K562 (cell line): Measurements from ENCODE around the gene RNF167. TPM values are rescaled to one million over a fixed set of nuclear protein-coding genes. Genes with fewer than 3 reads are reported as not detected.

Source experiments
- ATAC-seq: fragments of 200-7000 bp; cut with Tn5 transposase; 3 replicates; pipeline ENCODE4 v1.9.1; 2020; ENCODE audit warnings: moderate library complexity
- BruUV-seq: library from RNA; stranded (reverse); fragments of 400-500 nt; replicated peaks from 2 replicates; lab custom pipeline; 2021; lab: Mats Ljungman, UMichigan
- CTCF ChIA-PET: fragments of 300-600 bp; formaldehyde crosslinking; extraction: SDS; loops from one replicate; lab custom pipeline; 2021; ENCODE audit warnings: low intra/inter-chr PET ratio; lab: Yijun Ruan, JAX
- POLR2A ChIA-PET: fragments of 300-600, 350-650 bp; sonication (Branson Sonifier 250); formaldehyde crosslinking; extraction: SDS; loops from one replicate; lab custom pipeline; 2021; ENCODE audit warnings: antibody characterized with exemption, inconsistent platforms; lab: Yijun Ruan, JAX
- DNase-seq, 4 experiments: peaks; one replicate each; pipeline versions ENCODE4 v3.0.0 to v3.0.0-alpha.2; 2011 to 2018; ENCODE audit warnings: low spot score in 3 of 4, mixed read lengths in 3 of 4; ENCODE audit errors: extremely low read depth in 1 of 4
- FAIRE-seq: peaks from 2 replicates; lab custom pipeline; 2011; peaks lifted over from hg19 to GRCh38; lab: Jason Lieb, UNC
- H2AFZ ChIP-seq: 2 replicates; pipeline ENCODE4 v1.6.0; 2011; ENCODE audit warnings: low read depth, low read length, control low read depth, inconsistent platforms
- H3K27ac ChIP-seq: fragments of 200-600 bp; 3 replicates; pipeline ENCODE4 v1.8.0; 2011; ENCODE audit warnings: low read depth, mild to moderate bottlenecking, control low read depth, inconsistent platforms, low read length, moderate library complexity, mixed read lengths; ENCODE audit errors: extremely low read depth
- H3K27me3 ChIP-seq, 2 experiments: fragments of 300-600 bp in 1 of 2; 2 replicates in 1 of 2; 3 replicates in 1 of 2; pipeline versions ENCODE4 v1.6.0 to v1.8.0; 2011; ENCODE audit warnings: inconsistent platforms in 2 of 2, low read length in 2 of 2, mild to moderate bottlenecking in 1 of 2, mixed read lengths in 1 of 2, moderate library complexity in 1 of 2; ENCODE audit not compliant: control insufficient read depth in 2 of 2, insufficient read depth in 2 of 2
- H3K36me3 ChIP-seq: fragments of 300-600 bp; 3 replicates; pipeline ENCODE4 v1.8.0; 2011; ENCODE audit warnings: mild to moderate bottlenecking, low read length, inconsistent platforms; ENCODE audit not compliant: control insufficient read depth, insufficient read depth
- H3K4me1 ChIP-seq, 2 experiments: fragments of 200-600 bp in 1 of 2; replicated peaks in 1 of 2; 2 replicates in 1 of 2; 3 replicates in 1 of 2; pipeline versions ENCODE4 v1.5.1 to v1.8.0; 2011; ENCODE audit warnings: inconsistent platforms in 2 of 2, low read length in 2 of 2, mild to moderate bottlenecking in 1 of 2, mixed read lengths in 1 of 2, moderate library complexity in 1 of 2; ENCODE audit not compliant: control insufficient read depth in 2 of 2, insufficient read depth in 2 of 2
- H3K4me2 ChIP-seq: 2 replicates; pipeline ENCODE4 v1.6.1; 2011; ENCODE audit warnings: low read length, control low read depth, inconsistent platforms, mixed read lengths; ENCODE audit not compliant: insufficient read depth
- H3K4me3 ChIP-seq: fragments of 200-600 bp; sonication (generic), shearing (Covaris generic); 2 replicates; pipeline ENCODE4 v1.5.1; 2016; ENCODE audit warnings: control low read depth, inconsistent platforms
- H3K79me2 ChIP-seq: fragments of 200-600 bp; 3 replicates; pipeline ENCODE4 v1.8.0; 2011; ENCODE audit warnings: low read length, inconsistent platforms; ENCODE audit not compliant: control insufficient read depth, insufficient read depth
- H3K9ac ChIP-seq, 2 experiments: 2 replicates each; pipeline versions ENCODE4 v1.6.0 to v1.6.1; 2011; ENCODE audit warnings: low read depth in 2 of 2, low read length in 2 of 2, control low read depth in 1 of 2, inconsistent platforms in 1 of 2, mild to moderate bottlenecking in 1 of 2, mixed read lengths in 1 of 2; ENCODE audit not compliant: insufficient read depth in 1 of 2
- H3K9me1 ChIP-seq: one replicate; pipeline ENCODE4 v1.6.0; 2011; ENCODE audit warnings: inconsistent platforms, mild to moderate bottlenecking, low read length, moderate library complexity; ENCODE audit not compliant: control insufficient read depth, insufficient read depth
- H3K9me3 ChIP-seq: replicated peaks from 2 replicates; pipeline ENCODE4 v1.5.1; 2011; ENCODE audit warnings: low read depth, low read length, inconsistent platforms; ENCODE audit not compliant: control insufficient read depth, insufficient read depth
- H4K20me1 ChIP-seq: replicated peaks from 2 replicates; pipeline ENCODE4 v1.6.1; 2011; ENCODE audit warnings: low read length, inconsistent platforms, mixed read lengths; ENCODE audit not compliant: control insufficient read depth, insufficient read depth
- MTA1 ChIP-seq: fragments of 450-650 bp; IDR thresholded peaks from 2 replicates; pipeline ENCODE4 v1.6.1; 2017; ENCODE audit warnings: borderline replicate concordance
- NCOA4 ChIP-seq: fragments of 450-650 bp; IDR thresholded peaks from 2 replicates; pipeline ENCODE4 v1.6.1; 2018; ENCODE audit warnings: mild to moderate bottlenecking; ENCODE audit not compliant: partially characterized antibody
- POLR2G ChIP-seq: fragments of 200-400 bp; formaldehyde crosslinking; IDR thresholded peaks from 2 replicates; pipeline ENCODE4 v1.6.1; 2017; ENCODE audit warnings: low read depth, mild to moderate bottlenecking, antibody characterized with exemption, low read length, moderate library complexity
- ZBTB33 ChIP-seq: sonication (generic); formaldehyde crosslinking; IDR thresholded peaks from 2 replicates; pipeline ENCODE4 v1.8.1; 2023; ENCODE audit warnings: mild to moderate bottlenecking, missing genetic modification reagents
- WGBS: fragments of 100-300 bp; shearing (Covaris generic); methylation state at CpG from one replicate; pipeline ENCODE4 v1.1.6; 2016; ENCODE audit warnings: low coverage, mixed read lengths; ENCODE audit not compliant: insufficient coverage; ENCODE audit errors: missing lambda C conversion rate; 5-methylcytosine and 5-hydroxymethylcytosine counted together
- in situ Hi-C: fragments of 300-500 bp; cut with MboI; formaldehyde crosslinking; loops from 4 replicates; pipeline ENCODE4 v1.15.0; 2018; ENCODE audit warnings: inconsistent platforms, mixed read lengths
- intact Hi-C: fragments of 100-400 bp; cut with micrococcal nuclease; formaldehyde crosslinking; loops from 2 replicates; pipeline ENCODE4 v1.14.2; 2022
- polyA plus RNA-seq, 8 experiments: library from polyadenylated mRNA; depleted of rRNA in 4 of 8; stranded (reverse) in 5 of 8; unstranded in 3 of 8; fragments of >200 nt; fragmentation: Nextera tagmentation in 2 of 8; fragmentation: Illumina TruSeq in 1 of 8; extraction: Ambion mirVana in 2 of 8; extraction: Trizol in 1 of 8; gene quantifications; 2 replicates each; pipeline versions ENCODE4 v1.2.1 to v1.2.3, GENCODE V29; 2011 to 2014; ENCODE audit warnings: inconsistent platforms in 1 of 8, missing spikeins in 1 of 8
- total RNA-seq, 7 experiments: library from RNA; depleted of rRNA in 6 of 7; stranded (reverse); fragments of >200 nt in 6 of 7; fragmentation: Illumina TruSeq in 2 of 7; extraction: Trizol in 2 of 7; gene quantifications; 2 replicates each; pipeline versions ENCODE4 v1.2.1 to v1.2.3, GENCODE V29; 2011 to 2021; ENCODE audit warnings: low replicate concordance in 1 of 7

Gene RNF167
- total and polyA plus RNA-seq, 9 of the 15 experiments (the other 6 are each of a cell fraction or from before 2014, with no cell fraction given): 16.5 to 143 (median 45.5) TPM

GRCh38 chr17:4901108-4901647 is 38.9 kb upstream of the RNF167 start:
- Histone ChIP-seq H3K27ac (no peak overlapping the region), H3K9ac (no peak overlapping the region), H2AFZ (no peak overlapping the region), H3K79me2 (no peaks in the 10 kb centered on the region), H3K27me3 (no peaks in the 10 kb centered on the region; a peak in 1 of 5 replicates)
- no TSS peak for BruUV-seq
- TF ChIP-seq ZBTB33 (CRISPR knock-in tag) (peak; percentile 77; the same call in 1 of the 2 replicates), NCOA4 (no peak), MTA1 (no peak), POLR2G (peak; percentile 7; the same call in 1 of the 2 replicates)
- TF ChIP-seq, all 486 proteins: peak for 2
- ChIA-PET CTCF (no interaction called here), POLR2A (interaction anchor here (0.7 kb wide), 2 partner anchors 37 to 68 kb away, joined by 3 read pairs; no protein-coding TSS in a partner anchor)
- in situ Hi-C loops: no loop called here
- intact Hi-C loops: loop anchor here (10.0 kb wide), 1 partner anchor 64 kb away; the partner anchor contains the start of gene SPAG7
- peaks cover 14 to 33% of the 10 kb centered on the region in 2 experiments for H3K4me1 ChIP-seq
- DNase-seq (no peak), FAIRE-seq (no peak), ATAC-seq (no peak)
- H3K36me3 ChIP-seq: peaks cover 6% of the 10 kb centered on the region; the same call in 1 of the 3 replicates
- WGBS: 100% methylated on average over 4 of the region's 37 CpGs
- no peaks in the 10 kb centered on the region for H4K20me1 ChIP-seq
- H3K9me3 ChIP-seq: no peaks in the 10 kb centered on the region
- H3K4me3 ChIP-seq: no peak overlapping the region
- no peak overlapping the region for H3K4me2 ChIP-seq
- H3K9me1 ChIP-seq: peaks cover 2% of the 10 kb centered on the region
